ENCODE data around the gene UMAD1.

DNA sequence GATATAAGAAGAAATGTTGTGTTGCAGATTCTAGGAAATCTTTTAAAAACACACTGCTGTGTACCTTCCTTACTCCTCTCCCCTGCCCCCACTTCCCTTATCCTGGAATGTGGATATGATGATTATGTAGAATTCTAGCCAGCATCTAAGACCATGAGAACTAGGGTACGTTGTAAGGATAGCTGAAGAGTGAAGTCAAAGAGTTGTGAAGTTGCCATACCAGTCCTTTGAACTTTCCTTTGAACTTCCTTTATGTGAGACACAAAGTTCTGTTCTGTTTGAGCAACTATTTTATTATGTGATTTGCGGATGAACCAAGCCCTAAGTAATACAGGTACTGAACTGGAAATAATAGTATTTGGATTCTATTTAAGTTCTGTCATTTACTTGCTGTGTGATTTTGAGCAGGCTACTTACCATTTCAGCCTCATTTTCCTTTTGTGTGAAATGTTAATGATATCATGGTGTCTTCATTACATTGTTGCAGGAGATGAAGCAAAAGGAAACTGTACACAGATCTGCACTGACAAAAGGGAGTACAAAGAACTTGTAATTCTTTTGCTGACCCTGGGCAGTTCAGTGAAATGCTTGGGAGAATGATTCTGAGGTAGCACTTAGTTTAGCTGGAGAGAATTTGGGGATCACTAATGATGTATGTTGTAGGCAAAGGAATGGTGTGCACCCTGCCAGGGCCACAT lies 46.4 kb downstream of the UMAD1 start:
- TF ChIP-seq, protein P1, sequence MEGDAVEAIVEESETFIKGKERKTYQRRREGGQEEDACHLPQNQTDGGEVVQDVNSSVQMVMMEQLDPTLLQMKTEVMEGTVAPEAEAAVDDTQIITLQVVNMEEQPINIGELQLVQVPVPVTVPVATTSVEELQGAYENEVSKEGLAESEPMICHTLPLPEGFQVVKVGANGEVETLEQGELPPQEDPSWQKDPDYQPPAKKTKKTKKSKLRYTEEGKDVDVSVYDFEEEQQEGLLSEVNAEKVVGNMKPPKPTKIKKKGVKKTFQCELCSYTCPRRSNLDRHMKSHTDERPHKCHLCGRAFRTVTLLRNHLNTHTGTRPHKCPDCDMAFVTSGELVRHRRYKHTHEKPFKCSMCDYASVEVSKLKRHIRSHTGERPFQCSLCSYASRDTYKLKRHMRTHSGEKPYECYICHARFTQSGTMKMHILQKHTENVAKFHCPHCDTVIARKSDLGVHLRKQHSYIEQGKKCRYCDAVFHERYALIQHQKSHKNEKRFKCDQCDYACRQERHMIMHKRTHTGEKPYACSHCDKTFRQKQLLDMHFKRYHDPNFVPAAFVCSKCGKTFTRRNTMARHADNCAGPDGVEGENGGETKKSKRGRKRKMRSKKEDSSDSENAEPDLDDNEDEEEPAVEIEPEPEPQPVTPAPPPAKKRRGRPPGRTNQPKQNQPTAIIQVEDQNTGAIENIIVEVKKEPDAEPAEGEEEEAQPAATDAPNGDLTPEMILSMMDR (IDR thresholded peaks at IDR 0.05; ENCODE audit: insufficient read depth, low read length), result no peak
- TF ChIP-seq GABPA (IDR thresholded peaks at IDR 0.05; ENCODE audit: low read depth) (no peak), POLR2AphosphoS5 (IDR thresholded peaks at IDR 0.05; ENCODE audit: low read depth) (no peak)
- TF ChIP-seq, protein P2, sequence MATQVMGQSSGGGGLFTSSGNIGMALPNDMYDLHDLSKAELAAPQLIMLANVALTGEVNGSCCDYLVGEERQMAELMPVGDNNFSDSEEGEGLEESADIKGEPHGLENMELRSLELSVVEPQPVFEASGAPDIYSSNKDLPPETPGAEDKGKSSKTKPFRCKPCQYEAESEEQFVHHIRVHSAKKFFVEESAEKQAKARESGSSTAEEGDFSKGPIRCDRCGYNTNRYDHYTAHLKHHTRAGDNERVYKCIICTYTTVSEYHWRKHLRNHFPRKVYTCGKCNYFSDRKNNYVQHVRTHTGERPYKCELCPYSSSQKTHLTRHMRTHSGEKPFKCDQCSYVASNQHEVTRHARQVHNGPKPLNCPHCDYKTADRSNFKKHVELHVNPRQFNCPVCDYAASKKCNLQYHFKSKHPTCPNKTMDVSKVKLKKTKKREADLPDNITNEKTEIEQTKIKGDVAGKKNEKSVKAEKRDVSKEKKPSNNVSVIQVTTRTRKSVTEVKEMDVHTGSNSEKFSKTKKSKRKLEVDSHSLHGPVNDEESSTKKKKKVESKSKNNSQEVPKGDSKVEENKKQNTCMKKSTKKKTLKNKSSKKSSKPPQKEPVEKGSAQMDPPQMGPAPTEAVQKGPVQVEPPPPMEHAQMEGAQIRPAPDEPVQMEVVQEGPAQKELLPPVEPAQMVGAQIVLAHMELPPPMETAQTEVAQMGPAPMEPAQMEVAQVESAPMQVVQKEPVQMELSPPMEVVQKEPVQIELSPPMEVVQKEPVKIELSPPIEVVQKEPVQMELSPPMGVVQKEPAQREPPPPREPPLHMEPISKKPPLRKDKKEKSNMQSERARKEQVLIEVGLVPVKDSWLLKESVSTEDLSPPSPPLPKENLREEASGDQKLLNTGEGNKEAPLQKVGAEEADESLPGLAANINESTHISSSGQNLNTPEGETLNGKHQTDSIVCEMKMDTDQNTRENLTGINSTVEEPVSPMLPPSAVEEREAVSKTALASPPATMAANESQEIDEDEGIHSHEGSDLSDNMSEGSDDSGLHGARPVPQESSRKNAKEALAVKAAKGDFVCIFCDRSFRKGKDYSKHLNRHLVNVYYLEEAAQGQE (IDR thresholded peaks at IDR 0.05; ENCODE audit: insufficient replicate concordance, low read depth), result no peak

Measured in HL-60 (cell line).